Cardiac fibroblast (primary cell): Measurements from ENCODE around the gene MYL6.
"Not testable (repeated sequence)": the region's sequence is repeated elsewhere in the genome, so short reads cannot be mapped to it uniquely, and the experiment has no call there.

Source experiments
- DNase-seq, 2 donors: peaks; one replicate each; pipeline versions ENCODE4 v3.0.0 to v3.0.0-alpha.2; 2010; ENCODE audit warnings: low read depth in 2 of 2
- H3K4me3 ChIP-seq, 2 donors: replicated peaks in 1 of 2; 1 replicate in 1 of 2; 2 replicates in 1 of 2; pipeline ENCODE4 v1.5.1; 2011; ENCODE audit warnings: low read depth in 2 of 2, low read length in 2 of 2, mild to moderate bottlenecking in 2 of 2, moderate library complexity in 1 of 2
- CTCF ChIP-seq: IDR thresholded peaks from one replicate; pipeline ENCODE4 v1.5.1; 2011; ENCODE audit warnings: low read depth, mild to moderate bottlenecking, low read length, inconsistent platforms

MYL6 gene

GRCh38 chr12:56158029-56158925 lies at the start of gene MYL6:
MYL6 (plus strand) TSS chr12:56158359; CDS start chr12:56158402, 43 bp downstream.
- H3K4me3 ChIP-seq, result peak within 1 kb of the TSS; percentile 93 to 98
- DNase-seq, result peak; percentile 98 to 99
- TF ChIP-seq CTCF, result no peak

GRCh38 chr12:56110571-56110970 lies 47.6 kb upstream of the MYL6 start:
- DNase-seq, result no peak
- H3K4me3 ChIP-seq, result no peak overlapping the region
- TF ChIP-seq CTCF, result no peak

- TF ChIP-seq CTCF, result no peak
- no peak overlapping the region for H3K4me3 ChIP-seq
- no peak for DNase-seq
These were observed 44.1 kb upstream of the MYL6 start for GRCh38 chr12:56114084-56114483.

- DNase-seq, result peak; percentile 48 to 53
- no peak for TF ChIP-seq CTCF
- peak overlapping the region; percentile 65 to 73 for H3K4me3 ChIP-seq
These were observed 42.8 kb upstream of the MYL6 start for GRCh38 chr12:56115329-56115728.

GRCh38 chr12:56116267-56117081 lies 41.7 kb upstream of the MYL6 start, which contains the start of gene RPL41:
RPL41 (plus strand) TSS chr12:56116633.
- TF ChIP-seq CTCF, result no peak
- DNase-seq, result peak; percentile 95 to 97
- peak within 1 kb of the TSS; percentile 65 to 73 for H3K4me3 ChIP-seq

DNA sequence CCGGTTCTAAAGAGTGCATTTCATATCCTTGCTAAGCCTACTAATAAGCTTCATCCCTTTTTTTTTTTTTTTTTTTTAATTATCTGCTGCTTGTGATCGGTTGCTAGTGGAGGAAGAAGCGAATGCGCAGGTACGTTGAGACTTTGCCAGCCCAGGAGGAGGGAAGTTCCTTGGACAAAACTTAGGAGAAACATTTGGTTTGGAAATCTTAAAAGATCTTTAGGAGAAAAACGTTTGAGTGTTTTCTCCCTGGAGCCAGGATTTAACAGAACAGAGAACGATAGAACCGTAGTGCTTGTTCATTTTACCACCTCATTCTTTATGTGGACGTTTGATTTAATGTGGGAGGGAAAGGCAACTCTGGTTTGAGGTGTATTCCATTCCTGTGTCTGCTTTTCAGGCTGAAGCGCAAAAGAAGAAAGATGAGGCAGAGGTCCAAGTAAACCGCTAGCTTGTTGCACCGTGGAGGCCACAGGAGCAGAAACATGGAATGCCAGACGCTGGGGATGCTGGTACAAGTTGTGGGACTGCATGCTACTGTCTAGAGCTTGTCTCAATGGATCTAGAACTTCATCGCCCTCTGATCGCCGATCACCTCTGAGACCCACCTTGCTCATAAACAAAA lies 41.0 kb upstream of the MYL6 start:
- peak overlapping the region; percentile 65 to 73 for H3K4me3 ChIP-seq
- DNase-seq, result not testable (repeated sequence)
